Measurements from ENCODE around the gene TRMT61B.

Gene TRMT61B

GRCh38 chr2:28833740-28834470 lies 36.2 kb downstream of the TRMT61B start:
- Histone ChIP-seq H4K20me1 (ENCODE audit: low read depth, low read length) (no peaks in the 10 kb centered on the region), H3K9ac (ENCODE audit: low read length) (no peak overlapping the region), H3K79me2 (ENCODE audit: insufficient read depth, low read length) (no peaks in the 10 kb centered on the region), H3K36me3 (ENCODE audit: low read length) (no peaks in the 10 kb centered on the region), H3K4me2 (ENCODE audit: low read depth, low read length, poor library complexity, severe bottlenecking) (no peak overlapping the region), H3F3A (ENCODE audit: insufficient read depth) (no peaks in the 10 kb centered on the region), H3K9me3 (ENCODE audit: insufficient read depth, low read length) (no peaks in the 10 kb centered on the region), H3K9me2 (replicated peaks; ENCODE audit: insufficient read depth, low read length) (no peaks in the 10 kb centered on the region), H3K27me3 (ENCODE audit: low read length) (no peaks in the 10 kb centered on the region), H3K27ac (ENCODE audit: low read depth, low read length) (no peak overlapping the region), H2AFZ (ENCODE audit: low read depth, low read length, severe bottlenecking) (no peak overlapping the region), H3K4me3 (ENCODE audit: insufficient read depth, low read length, poor library complexity, severe bottlenecking) (no peak overlapping the region)
- TF ChIP-seq CTCF (IDR thresholded peaks at IDR 0.05; ENCODE audit: insufficient read depth, low read length, poor library complexity, severe bottlenecking) (no peak), EZH2phosphoT487 (conservative IDR thresholded peaks at IDR 0.05; ENCODE audit: low read length) (no peak)

GRCh38 chr2:28828382-28828781 lies 41.7 kb downstream of the TRMT61B start:
- H3K9me3 ChIP-seq (ENCODE audit: insufficient read depth, low read length): no peaks in the 10 kb centered on the region
- TF ChIP-seq EZH2phosphoT487 (conservative IDR thresholded peaks at IDR 0.05; ENCODE audit: low read length) (no peak), CTCF (IDR thresholded peaks at IDR 0.05; ENCODE audit: insufficient read depth, low read length, poor library complexity, severe bottlenecking) (no peak)
- H3K4me2 ChIP-seq (ENCODE audit: low read depth, low read length, poor library complexity, severe bottlenecking): no peak overlapping the region
- H3K27ac ChIP-seq (ENCODE audit: low read depth, low read length): no peak overlapping the region
- H3K79me2 ChIP-seq (ENCODE audit: insufficient read depth, low read length): no peaks in the 10 kb centered on the region
- no peak overlapping the region for H3K4me3 ChIP-seq (ENCODE audit: insufficient read depth, low read length, poor library complexity, severe bottlenecking)
- no peaks in the 10 kb centered on the region for H3F3A ChIP-seq (ENCODE audit: insufficient read depth)
- H4K20me1 ChIP-seq (ENCODE audit: low read depth, low read length): no peaks in the 10 kb centered on the region
- H2AFZ ChIP-seq (ENCODE audit: low read depth, low read length, severe bottlenecking): no peak overlapping the region
- H3K36me3 ChIP-seq (ENCODE audit: low read length): no peaks in the 10 kb centered on the region
- H3K9me2 ChIP-seq (replicated peaks; ENCODE audit: insufficient read depth, low read length): no peaks in the 10 kb centered on the region
- no peaks in the 10 kb centered on the region for H3K27me3 ChIP-seq (ENCODE audit: low read length)
- H3K9ac ChIP-seq (ENCODE audit: low read length): no peak overlapping the region

GRCh38 chr2:28824870-28825269 lies 45.2 kb downstream of the TRMT61B start:
- no peaks in the 10 kb centered on the region for H3K79me2 ChIP-seq (ENCODE audit: insufficient read depth, low read length)
- no peak for TF ChIP-seq CTCF (IDR thresholded peaks at IDR 0.05; ENCODE audit: insufficient read depth, low read length, poor library complexity, severe bottlenecking)
- no peak for TF ChIP-seq EZH2phosphoT487 (conservative IDR thresholded peaks at IDR 0.05; ENCODE audit: low read length)
- H2AFZ ChIP-seq (ENCODE audit: low read depth, low read length, severe bottlenecking): no peak overlapping the region
- H3F3A ChIP-seq (ENCODE audit: insufficient read depth): 0 out of 2 replicates have a peak, but pooled peaks cover 3% of the 10 kb centered on the region
- no peak overlapping the region for H3K9ac ChIP-seq (ENCODE audit: low read length)
- H3K4me3 ChIP-seq (ENCODE audit: insufficient read depth, low read length, poor library complexity, severe bottlenecking): no peak overlapping the region
- no peaks in the 10 kb centered on the region for H3K9me2 ChIP-seq (replicated peaks; ENCODE audit: insufficient read depth, low read length)
- H3K27me3 ChIP-seq (ENCODE audit: low read length): no peaks in the 10 kb centered on the region
- H3K4me2 ChIP-seq (ENCODE audit: low read depth, low read length, poor library complexity, severe bottlenecking): no peak overlapping the region
- H3K9me3 ChIP-seq (ENCODE audit: insufficient read depth, low read length): no peaks in the 10 kb centered on the region
- no peaks in the 10 kb centered on the region; the same call in 1 of the 2 replicates for H4K20me1 ChIP-seq (ENCODE audit: low read depth, low read length)
- no peak overlapping the region for H3K27ac ChIP-seq (ENCODE audit: low read depth, low read length)
- H3K36me3 ChIP-seq (ENCODE audit: low read length): no peaks in the 10 kb centered on the region
